Breast epithelium (tissue), 4 donors: ENCODE data around the gene IKZF3. TPM values are rescaled to one million over a fixed set of nuclear protein-coding genes. Genes with fewer than 3 reads are reported as not detected.

Experiments
- DNase-seq, 2 donors: peaks; one replicate each; pipeline ENCODE4 v3.0.0-alpha.2; 2019; ENCODE audit warnings: low spot score in 2 of 2
- H3K27ac ChIP-seq, 2 donors: fragments of 200-600 bp; sonication (generic) in 1 of 2; one replicate each; pipeline ENCODE4 v1.5.1; 2016 to 2019; ENCODE audit warnings: mild to moderate bottlenecking in 1 of 2
- H3K27me3 ChIP-seq, 2 donors: fragments of 200-600 bp; sonication (generic) in 1 of 2; one replicate each; pipeline versions ENCODE4 v1.5.1 to v1.6.0; 2017 to 2019; ENCODE audit warnings: control low read depth in 1 of 2, mild to moderate bottlenecking in 1 of 2
- H3K36me3 ChIP-seq: fragments of 200-600 bp; one replicate; pipeline ENCODE4 v1.5.1; 2019
- H3K4me1 ChIP-seq, 2 donors: fragments of 200-600 bp; sonication (generic); one replicate each; pipeline ENCODE4 v1.5.1; 2016 to 2019; ENCODE audit warnings: control low read depth in 1 of 2
- H3K4me3 ChIP-seq, 3 donors: fragments of 200-600 bp; sonication (generic); 1 replicate in 2 of 3; 2 replicates in 1 of 3; pipeline ENCODE4 v1.5.1; 2016 to 2019; ENCODE audit warnings: mild to moderate bottlenecking in 3 of 3, moderate library complexity in 2 of 3
- H3K9me3 ChIP-seq, 2 donors: fragments of 200-600 bp; sonication (generic) in 1 of 2; one replicate each; pipeline ENCODE4 v1.5.1; 2016 to 2019; ENCODE audit warnings: control low read depth in 1 of 2
- POLR2A ChIP-seq: fragments of 450-650 bp; IDR thresholded peaks from one replicate; pipeline ENCODE4 v1.6.1; 2016; ENCODE audit warnings: antibody characterized with exemption, mild to moderate bottlenecking, moderate library complexity
- POLR2AphosphoS5 ChIP-seq, 3 donors: sonication (generic); formaldehyde crosslinking; IDR thresholded peaks; one replicate each; pipeline ENCODE4 v1.6.1; 2017; ENCODE audit warnings: antibody characterized with exemption in 3 of 3
- intact Hi-C: fragments of 100-400 bp; cut with DNase I; formaldehyde crosslinking; loops from one replicate; pipeline ENCODE4 v1.15.1; 2023; ENCODE audit warnings: low total_unique reads
- total RNA-seq, 3 donors: library from RNA; depleted of rRNA; stranded (reverse); fragments of >200 nt; gene quantifications; one replicate each; pipeline ENCODE4 v1.1.0, GENCODE V29; 2016
- TF ChIP-seq, protein P1 (sequence below), 3 donors: fragments of 450-650 bp; IDR thresholded peaks; one replicate each; pipeline ENCODE4 v1.5.1; 2016 to 2017; ENCODE audit warnings: antibody characterized with exemption in 3 of 3, mild to moderate bottlenecking in 3 of 3, moderate library complexity in 3 of 3

The IKZF3 gene
- total RNA-seq, 3 donors from 2014 or later, result 1.8 to 4.8 (median 2.3) TPM

DNA sequence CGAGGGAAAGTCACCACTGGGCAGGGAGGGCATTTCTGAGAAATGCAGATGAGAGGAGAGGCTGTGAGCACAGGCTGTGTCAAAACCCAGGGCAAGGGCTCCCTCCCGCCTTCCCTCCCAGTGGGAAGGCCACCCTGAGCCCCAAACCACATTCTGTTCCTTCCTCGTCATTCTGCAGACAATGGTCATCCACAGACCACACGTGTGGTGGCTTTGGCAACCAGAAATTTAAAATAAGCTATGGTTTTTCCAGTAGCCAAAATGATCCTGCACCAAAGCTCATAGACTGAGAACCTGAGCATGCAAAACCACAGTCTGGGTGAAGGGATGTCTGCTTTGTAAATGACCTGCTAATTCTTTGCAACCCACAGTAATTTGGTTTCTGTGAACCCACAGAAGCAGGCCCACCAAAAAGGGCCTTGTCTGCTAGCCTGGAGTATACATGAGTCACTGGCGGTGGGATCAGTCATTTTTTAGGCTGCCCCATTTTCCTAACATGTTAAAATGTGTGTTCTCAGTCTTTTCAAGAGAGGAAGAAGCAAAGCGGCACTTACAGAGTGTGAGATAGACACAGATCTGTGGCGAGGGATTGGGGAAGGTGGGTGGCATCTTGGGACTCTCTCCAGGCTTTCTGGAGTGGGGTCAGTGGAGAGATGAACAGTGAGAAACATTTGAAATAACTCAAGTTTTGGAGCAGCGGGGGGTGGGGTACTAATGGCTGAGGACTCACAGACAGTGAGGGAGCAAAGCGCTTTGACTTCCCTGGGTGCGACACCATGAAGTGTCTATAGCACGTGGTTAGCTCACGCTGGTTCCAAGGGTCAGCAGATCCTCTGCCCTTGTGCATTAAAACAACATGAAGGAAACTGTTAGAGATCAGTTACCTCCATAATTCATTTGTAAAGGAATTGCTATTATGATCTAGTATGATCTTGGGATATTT is 105.9 kb downstream of the IKZF3 start:
- Histone ChIP-seq H3K36me3 (no peaks in the 10 kb centered on the region), H3K9me3 (no peaks in the 10 kb centered on the region), H3K27ac (no peak overlapping the region), H3K4me3 (no peak overlapping the region), H3K4me1 (peaks cover 0 to 8% of the 10 kb centered on the region in 2 donors), H3K27me3 (no peaks in the 10 kb centered on the region)
- intact Hi-C loops, result loop anchor here (10.0 kb wide), 1 partner anchor 133 kb away; the partner anchor contains the start of gene PPP1R1B
- TF ChIP-seq, protein P1, sequence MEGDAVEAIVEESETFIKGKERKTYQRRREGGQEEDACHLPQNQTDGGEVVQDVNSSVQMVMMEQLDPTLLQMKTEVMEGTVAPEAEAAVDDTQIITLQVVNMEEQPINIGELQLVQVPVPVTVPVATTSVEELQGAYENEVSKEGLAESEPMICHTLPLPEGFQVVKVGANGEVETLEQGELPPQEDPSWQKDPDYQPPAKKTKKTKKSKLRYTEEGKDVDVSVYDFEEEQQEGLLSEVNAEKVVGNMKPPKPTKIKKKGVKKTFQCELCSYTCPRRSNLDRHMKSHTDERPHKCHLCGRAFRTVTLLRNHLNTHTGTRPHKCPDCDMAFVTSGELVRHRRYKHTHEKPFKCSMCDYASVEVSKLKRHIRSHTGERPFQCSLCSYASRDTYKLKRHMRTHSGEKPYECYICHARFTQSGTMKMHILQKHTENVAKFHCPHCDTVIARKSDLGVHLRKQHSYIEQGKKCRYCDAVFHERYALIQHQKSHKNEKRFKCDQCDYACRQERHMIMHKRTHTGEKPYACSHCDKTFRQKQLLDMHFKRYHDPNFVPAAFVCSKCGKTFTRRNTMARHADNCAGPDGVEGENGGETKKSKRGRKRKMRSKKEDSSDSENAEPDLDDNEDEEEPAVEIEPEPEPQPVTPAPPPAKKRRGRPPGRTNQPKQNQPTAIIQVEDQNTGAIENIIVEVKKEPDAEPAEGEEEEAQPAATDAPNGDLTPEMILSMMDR (IDR thresholded peaks at IDR 0.05), result no peak
- no peak for TF ChIP-seq POLR2AphosphoS5 (IDR thresholded peaks at IDR 0.05)
- no peak for DNase-seq

DNA sequence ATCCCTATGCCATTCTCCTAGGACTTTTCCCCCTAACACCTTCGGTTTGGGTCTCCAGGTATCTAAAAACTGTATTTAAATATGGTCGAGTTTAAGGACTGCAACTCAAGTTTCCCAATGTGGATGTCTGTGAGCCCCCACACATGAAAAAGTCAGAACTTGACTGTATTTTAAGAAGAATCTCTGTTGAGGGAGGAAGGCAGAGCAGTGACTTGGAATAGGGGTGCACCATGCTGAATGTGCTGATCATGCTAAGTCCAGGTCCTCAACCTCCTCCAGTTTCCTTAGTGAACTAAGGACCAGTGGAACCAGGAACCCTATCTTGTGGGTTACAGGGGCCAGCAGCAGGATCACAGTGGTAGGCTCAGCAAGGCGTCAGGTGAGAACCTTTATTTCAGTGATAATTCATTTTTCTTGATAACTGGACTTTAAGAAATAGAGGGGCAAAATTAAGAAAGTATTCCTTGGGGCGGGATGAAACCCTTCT is 106.9 kb downstream of the IKZF3 start:
- Histone ChIP-seq H3K27me3 (no peaks in the 10 kb centered on the region), H3K9me3 (no peaks in the 10 kb centered on the region), H3K27ac (no peak overlapping the region), H3K4me1 (peaks cover 0 to 9% of the 10 kb centered on the region in 2 donors), H3K36me3 (no peaks in the 10 kb centered on the region), H3K4me3 (no peak overlapping the region)
- TF ChIP-seq POLR2A, result no peak
- TF ChIP-seq, protein P1 (IDR thresholded peaks at IDR 0.05), result no peak
- no peak for TF ChIP-seq POLR2AphosphoS5 (IDR thresholded peaks at IDR 0.05)
- intact Hi-C loops, result loop anchor here (10.0 kb wide), 1 partner anchor 132 kb away; the partner anchor contains the start of gene PPP1R1B
- DNase-seq, result no peak

DNA sequence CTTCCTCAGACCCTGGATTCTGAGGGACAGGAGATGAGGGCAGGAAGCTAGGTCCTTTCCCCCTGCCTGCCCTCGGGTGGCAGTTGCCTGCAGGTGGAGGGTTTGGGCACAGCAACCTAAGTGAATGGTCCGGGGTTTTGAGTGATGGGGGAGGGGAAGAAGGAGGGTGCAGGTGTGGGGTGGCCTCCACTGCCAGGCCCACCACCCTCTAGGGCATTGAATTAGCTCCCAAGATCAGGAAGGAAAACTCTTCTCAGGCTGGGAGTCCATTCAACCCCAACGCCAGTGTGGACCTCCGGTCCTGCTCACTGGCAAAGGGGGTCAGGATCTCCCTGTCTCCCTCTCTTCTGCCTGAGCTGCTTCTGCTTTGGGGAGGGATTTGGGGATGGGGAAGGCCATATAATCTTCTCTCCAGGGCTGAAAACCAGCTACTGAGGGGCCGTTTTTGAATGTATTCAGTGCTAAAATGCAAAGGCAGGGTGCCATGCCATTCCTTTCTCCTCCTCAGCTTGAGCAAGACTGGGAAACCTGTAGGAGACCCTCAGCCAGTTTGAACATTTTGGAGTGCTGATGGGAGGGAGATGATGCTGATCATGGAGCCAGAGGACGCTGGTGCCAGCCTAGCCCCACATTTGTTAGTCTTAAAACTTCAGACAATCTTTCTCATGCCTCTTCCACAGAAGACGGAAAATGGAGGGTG is 107.6 kb downstream of the IKZF3 start:
- no peaks in the 10 kb centered on the region for H3K9me3 ChIP-seq
- H3K4me3 ChIP-seq, result no peak overlapping the region
- H3K36me3 ChIP-seq, result no peaks in the 10 kb centered on the region
- H3K27ac ChIP-seq, result no peak overlapping the region
- TF ChIP-seq, protein P1 (IDR thresholded peaks at IDR 0.05), result no peak
- TF ChIP-seq POLR2A (no peak), POLR2AphosphoS5 (IDR thresholded peaks at IDR 0.05) (no peak)
- intact Hi-C loops, result loop anchor here (10.0 kb wide), 1 partner anchor 132 kb away; the partner anchor contains the start of gene PPP1R1B
- no peak for DNase-seq
- peaks cover 0 to 9% of the 10 kb centered on the region in 2 donors for H3K4me1 ChIP-seq
- no peaks in the 10 kb centered on the region for H3K27me3 ChIP-seq

DNA sequence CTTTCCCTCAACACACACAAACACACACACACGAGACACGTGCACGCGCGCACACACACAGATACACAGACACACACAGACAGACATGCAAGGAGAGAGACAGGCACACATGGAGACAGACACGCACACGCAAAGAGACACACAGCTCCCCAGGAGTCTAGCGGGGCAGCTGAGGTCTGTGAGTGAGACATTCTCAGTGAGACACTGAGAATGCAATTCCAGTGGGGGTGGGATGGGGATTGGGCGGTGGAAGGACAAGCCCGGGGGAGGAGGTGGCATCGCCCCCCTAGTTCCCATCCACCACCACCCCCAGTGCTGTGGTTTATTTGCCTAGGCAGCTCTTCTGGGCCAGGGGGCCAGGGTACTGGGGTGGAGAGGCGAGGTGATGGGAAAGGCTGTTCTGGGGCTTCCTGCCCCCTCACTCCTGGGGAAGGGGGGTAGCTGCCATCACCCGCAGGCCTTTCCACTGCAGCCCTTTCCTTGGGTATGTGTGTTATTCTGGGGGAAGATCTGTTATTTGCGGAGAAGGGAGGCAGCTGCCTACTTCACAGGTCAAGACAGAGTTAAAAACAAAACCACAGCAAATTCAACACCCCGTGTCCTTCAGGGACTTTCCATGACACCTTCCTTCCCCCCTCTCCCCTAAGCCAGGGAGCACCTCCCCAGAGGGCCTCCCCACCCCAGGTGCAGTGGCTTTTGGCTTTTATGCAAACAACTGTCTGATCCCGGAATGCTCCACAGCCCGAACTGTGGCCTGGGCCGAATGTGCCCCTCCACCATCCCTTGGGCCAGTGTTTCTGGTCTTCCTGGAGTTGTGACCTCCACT is 108.3 kb downstream of the IKZF3 start:
- intact Hi-C loops, result loop anchor here (10.0 kb wide), 1 partner anchor 131 kb away; the partner anchor contains the start of gene PPP1R1B
- DNase-seq, result no peak
- Histone ChIP-seq H3K27ac (peak overlapping the region; percentile 87 to 97), H3K9me3 (no peaks in the 10 kb centered on the region), H3K4me1 (peaks cover 0 to 9% of the 10 kb centered on the region in 2 donors), H3K36me3 (no peaks in the 10 kb centered on the region), H3K27me3 (no peaks in the 10 kb centered on the region), H3K4me3 (no peak overlapping the region)
- no peak for TF ChIP-seq POLR2A
- TF ChIP-seq POLR2AphosphoS5 (IDR thresholded peaks at IDR 0.05), result no peak
- TF ChIP-seq, protein P1 (IDR thresholded peaks at IDR 0.05), result no peak
